Measurements from ENCODE around the gene ROBO2. TPM values are rescaled to one million over a fixed set of nuclear protein-coding genes. Genes with fewer than 3 reads are reported as not detected.

Gene ROBO2
- total and polyA plus RNA-seq, 2 experiments from 2014 or later: 1.5 to 7.8 TPM

GRCh38 chr3:77055841-77056341, 16.0 kb downstream of the ROBO2 start (continued):
- TF ChIP-seq REST (IDR thresholded peaks at IDR 0.05; ENCODE audit: unreplicated experiment) (no peak), ETS1 (IDR thresholded peaks at IDR 0.05) (no peak), ZNF331 (CRISPR knock-in tag; IDR thresholded peaks at IDR 0.05; ENCODE audit: low read depth) (no peak)

DNA sequence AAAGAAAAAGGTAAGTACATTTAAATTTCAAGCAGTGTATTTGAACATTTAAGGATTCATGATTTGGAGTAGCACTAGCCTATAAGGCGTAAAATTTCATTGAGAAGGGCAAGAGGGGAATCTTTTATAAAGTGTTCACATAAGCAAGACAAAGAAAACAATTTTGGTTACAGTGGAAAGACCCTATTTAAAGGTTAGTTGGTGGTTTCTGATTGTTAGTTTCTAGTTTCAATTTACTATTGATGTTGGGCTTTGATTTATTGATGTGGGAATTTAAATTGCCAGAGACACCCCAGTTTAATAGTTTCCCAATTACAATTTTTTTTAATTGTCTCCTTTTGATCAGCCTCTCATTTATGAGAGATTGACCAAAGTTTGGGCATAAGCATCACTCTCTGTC, 19.5 kb downstream of the ROBO2 start:
- Mint-ChIP-seq H3K4me1 (no peaks in the 10 kb centered on the region), H3K27ac (no peak overlapping the region), H3K9me3 (peaks cover 18% of the 10 kb centered on the region), H3K27me3 (ENCODE audit: insufficient read depth, low read depth, poor library complexity) (peaks cover 3% of the 10 kb centered on the region), H3K36me3 (ENCODE audit: low read depth) (peaks cover 10% of the 10 kb centered on the region; the same call in 2 of the 3 replicates), H3K4me3 (no peak overlapping the region)
- Histone ChIP-seq H4K20me1 (replicated peaks; ENCODE audit: insufficient read depth) (no peaks in the 10 kb centered on the region), H3K27ac (ENCODE audit: low read depth) (no peak overlapping the region), H3K4me3 (no peak overlapping the region), H3K79me2 (replicated peaks; ENCODE audit: insufficient read depth) (no peaks in the 10 kb centered on the region), H3K9me2 (ENCODE audit: insufficient read depth) (no peaks in the 10 kb centered on the region), H3K4me1 (ENCODE audit: insufficient read depth) (no peaks in the 10 kb centered on the region), H3K36me3 (ENCODE audit: insufficient read depth) (no peaks in the 10 kb centered on the region), H3K4me2 (no peak overlapping the region), H3F3A (replicated peaks; ENCODE audit: low read depth) (no peaks in the 10 kb centered on the region), H2AFZ (no peak overlapping the region), H3K27me3 (ENCODE audit: insufficient read depth) (no peaks in the 10 kb centered on the region)
- DNase-seq (ENCODE audit: low spot score) (no peak), ATAC-seq (no peak)
- TF ChIP-seq CTCF (conservative IDR thresholded peaks at IDR 0.05; ENCODE audit: low read depth in 2 of 2) (no peak), CREB1 (CRISPR knock-in tag; IDR thresholded peaks at IDR 0.05; ENCODE audit: low read depth) (no peak), ZNF114 (CRISPR knock-in tag; IDR thresholded peaks at IDR 0.05) (no peak), EZH2phosphoT487 (IDR thresholded peaks at IDR 0.05; ENCODE audit: unreplicated experiment) (no peak), ZNF331 (CRISPR knock-in tag; IDR thresholded peaks at IDR 0.05; ENCODE audit: low read depth) (no peak), EZH2 (IDR thresholded peaks at IDR 0.05; ENCODE audit: low read depth, unreplicated experiment) (no peak), NANOG (IDR thresholded peaks at IDR 0.05; ENCODE audit: borderline replicate concordance) (no peak), REST (IDR thresholded peaks at IDR 0.05; ENCODE audit: unreplicated experiment) (no peak)
